K562 (cell line): Measurements from ENCODE around the gene TMEM131L. TPM values are rescaled to one million over a fixed set of nuclear protein-coding genes. Genes with fewer than 3 reads are reported as not detected.

Experiments
- ATAC-seq: fragments of 200-7000 bp; cut with Tn5 transposase; 3 replicates; pipeline ENCODE4 v1.9.1; 2020; ENCODE audit warnings: moderate library complexity
- BruUV-seq: library from RNA; stranded (reverse); fragments of 400-500 nt; replicated peaks from 2 replicates; lab custom pipeline; 2021; lab: Mats Ljungman, UMichigan
- CTCF ChIA-PET: fragments of 300-600 bp; formaldehyde crosslinking; extraction: SDS; loops from one replicate; lab custom pipeline; 2021; ENCODE audit warnings: low intra/inter-chr PET ratio; lab: Yijun Ruan, JAX
- POLR2A ChIA-PET: fragments of 300-600, 350-650 bp; sonication (Branson Sonifier 250); formaldehyde crosslinking; extraction: SDS; loops from one replicate; lab custom pipeline; 2021; ENCODE audit warnings: antibody characterized with exemption, inconsistent platforms; lab: Yijun Ruan, JAX
- DNase-seq, 4 experiments: peaks; one replicate each; pipeline versions ENCODE4 v3.0.0 to v3.0.0-alpha.2; 2011 to 2018; ENCODE audit warnings: low spot score in 3 of 4, mixed read lengths in 3 of 4; ENCODE audit errors: extremely low read depth in 1 of 4
- FAIRE-seq: peaks from 2 replicates; lab custom pipeline; 2011; peaks lifted over from hg19 to GRCh38; lab: Jason Lieb, UNC
- H2AFZ ChIP-seq: 2 replicates; pipeline ENCODE4 v1.6.0; 2011; ENCODE audit warnings: low read depth, low read length, control low read depth, inconsistent platforms
- H3K27ac ChIP-seq: fragments of 200-600 bp; 3 replicates; pipeline ENCODE4 v1.8.0; 2011; ENCODE audit warnings: low read depth, mild to moderate bottlenecking, control low read depth, inconsistent platforms, low read length, moderate library complexity, mixed read lengths; ENCODE audit errors: extremely low read depth
- H3K27me3 ChIP-seq, 2 experiments: fragments of 300-600 bp in 1 of 2; 2 replicates in 1 of 2; 3 replicates in 1 of 2; pipeline versions ENCODE4 v1.6.0 to v1.8.0; 2011; ENCODE audit warnings: inconsistent platforms in 2 of 2, low read length in 2 of 2, mild to moderate bottlenecking in 1 of 2, mixed read lengths in 1 of 2, moderate library complexity in 1 of 2; ENCODE audit not compliant: control insufficient read depth in 2 of 2, insufficient read depth in 2 of 2
- H3K36me3 ChIP-seq: fragments of 300-600 bp; 3 replicates; pipeline ENCODE4 v1.8.0; 2011; ENCODE audit warnings: mild to moderate bottlenecking, low read length, inconsistent platforms; ENCODE audit not compliant: control insufficient read depth, insufficient read depth
- H3K4me1 ChIP-seq, 2 experiments: fragments of 200-600 bp in 1 of 2; replicated peaks in 1 of 2; 2 replicates in 1 of 2; 3 replicates in 1 of 2; pipeline versions ENCODE4 v1.5.1 to v1.8.0; 2011; ENCODE audit warnings: inconsistent platforms in 2 of 2, low read length in 2 of 2, mild to moderate bottlenecking in 1 of 2, mixed read lengths in 1 of 2, moderate library complexity in 1 of 2; ENCODE audit not compliant: control insufficient read depth in 2 of 2, insufficient read depth in 2 of 2
- H3K4me2 ChIP-seq: 2 replicates; pipeline ENCODE4 v1.6.1; 2011; ENCODE audit warnings: low read length, control low read depth, inconsistent platforms, mixed read lengths; ENCODE audit not compliant: insufficient read depth
- H3K4me3 ChIP-seq: fragments of 200-600 bp; sonication (generic), shearing (Covaris generic); 2 replicates; pipeline ENCODE4 v1.5.1; 2016; ENCODE audit warnings: control low read depth, inconsistent platforms
- H3K79me2 ChIP-seq: fragments of 200-600 bp; 3 replicates; pipeline ENCODE4 v1.8.0; 2011; ENCODE audit warnings: low read length, inconsistent platforms; ENCODE audit not compliant: control insufficient read depth, insufficient read depth
- H3K9ac ChIP-seq, 2 experiments: 2 replicates each; pipeline versions ENCODE4 v1.6.0 to v1.6.1; 2011; ENCODE audit warnings: low read depth in 2 of 2, low read length in 2 of 2, control low read depth in 1 of 2, inconsistent platforms in 1 of 2, mild to moderate bottlenecking in 1 of 2, mixed read lengths in 1 of 2; ENCODE audit not compliant: insufficient read depth in 1 of 2
- H3K9me1 ChIP-seq: one replicate; pipeline ENCODE4 v1.6.0; 2011; ENCODE audit warnings: inconsistent platforms, mild to moderate bottlenecking, low read length, moderate library complexity; ENCODE audit not compliant: control insufficient read depth, insufficient read depth
- H3K9me3 ChIP-seq: replicated peaks from 2 replicates; pipeline ENCODE4 v1.5.1; 2011; ENCODE audit warnings: low read depth, low read length, inconsistent platforms; ENCODE audit not compliant: control insufficient read depth, insufficient read depth
- H4K20me1 ChIP-seq: replicated peaks from 2 replicates; pipeline ENCODE4 v1.6.1; 2011; ENCODE audit warnings: low read length, inconsistent platforms, mixed read lengths; ENCODE audit not compliant: control insufficient read depth, insufficient read depth
- ARID4B ChIP-seq: sonication (generic); formaldehyde crosslinking; IDR thresholded peaks from 2 replicates; pipeline ENCODE4 v1.8.0; 2022; ENCODE audit warnings: mild to moderate bottlenecking, missing genetic modification reagents
- GATA2 ChIP-seq: sonication (generic); formaldehyde crosslinking; IDR thresholded peaks from 2 replicates; pipeline ENCODE4 v1.4.0; 2020; ENCODE audit warnings: mild to moderate bottlenecking, missing genetic modification reagents
- MEF2D ChIP-seq: conservative IDR thresholded peaks from 2 replicates; pipeline ENCODE4 v1.6.1; 2016; ENCODE audit warnings: low read depth, missing genetic modification characterization, missing compliant biosample characterization
- NRF1 ChIP-seq, 2 experiments: fragments of 450-650 bp; IDR thresholded peaks in 1 of 2; conservative IDR thresholded peaks in 1 of 2; 2 replicates each; pipeline ENCODE4 v1.6.1; 2014; ENCODE audit warnings: mild to moderate bottlenecking in 2 of 2
- RBM25 ChIP-seq: fragments of 200-400 bp; formaldehyde crosslinking; IDR thresholded peaks from 2 replicates; pipeline ENCODE4 v1.6.1; 2018; ENCODE audit warnings: low read length, low read depth, moderate library complexity; ENCODE audit not compliant: severe bottlenecking
- TGIF2 ChIP-seq: sonication (generic); formaldehyde crosslinking; IDR thresholded peaks from 2 replicates; pipeline ENCODE4 v1.8.1; 2022; ENCODE audit warnings: mild to moderate bottlenecking, missing genetic modification reagents, moderate library complexity
- YBX1 ChIP-seq: fragments of 450-650 bp; IDR thresholded peaks from 2 replicates; pipeline ENCODE4 v1.7.1; 2016; ENCODE audit warnings: mild to moderate bottlenecking
- ZNF347 ChIP-seq: fragments of 450-650 bp; formaldehyde crosslinking; IDR thresholded peaks from 2 replicates; pipeline ENCODE4 v1.4.0; 2020; ENCODE audit warnings: low read depth, mild to moderate bottlenecking, moderate library complexity
- WGBS: fragments of 100-300 bp; shearing (Covaris generic); methylation state at CpG from one replicate; pipeline ENCODE4 v1.1.6; 2016; ENCODE audit warnings: low coverage, mixed read lengths; ENCODE audit not compliant: insufficient coverage; ENCODE audit errors: missing lambda C conversion rate; 5-methylcytosine and 5-hydroxymethylcytosine counted together
- in situ Hi-C: fragments of 300-500 bp; cut with MboI; formaldehyde crosslinking; loops from 4 replicates; pipeline ENCODE4 v1.15.0; 2018; ENCODE audit warnings: inconsistent platforms, mixed read lengths
- intact Hi-C: fragments of 100-400 bp; cut with micrococcal nuclease; formaldehyde crosslinking; loops from 2 replicates; pipeline ENCODE4 v1.14.2; 2022
- polyA plus RNA-seq, 8 experiments: library from polyadenylated mRNA; depleted of rRNA in 4 of 8; stranded (reverse) in 5 of 8; unstranded in 3 of 8; fragments of >200 nt; fragmentation: Nextera tagmentation in 2 of 8; fragmentation: Illumina TruSeq in 1 of 8; extraction: Ambion mirVana in 2 of 8; extraction: Trizol in 1 of 8; gene quantifications; 2 replicates each; pipeline versions ENCODE4 v1.2.1 to v1.2.3, GENCODE V29; 2011 to 2014; ENCODE audit warnings: inconsistent platforms in 1 of 8, missing spikeins in 1 of 8
- total RNA-seq, 7 experiments: library from RNA; depleted of rRNA in 6 of 7; stranded (reverse); fragments of >200 nt in 6 of 7; fragmentation: Illumina TruSeq in 2 of 7; extraction: Trizol in 2 of 7; gene quantifications; 2 replicates each; pipeline versions ENCODE4 v1.2.1 to v1.2.3, GENCODE V29; 2011 to 2021; ENCODE audit warnings: low replicate concordance in 1 of 7
- TF ChIP-seq, protein P1 (sequence below): fragments of 450-650 bp; IDR thresholded peaks from 2 replicates; pipeline ENCODE4 v1.6.1; 2016; ENCODE audit warnings: antibody characterized with exemption
- TF ChIP-seq, protein P2 (sequence below), 2 experiments: fragments of 200-800 bp in 1 of 2; sonication (Bioruptor generic) in 1 of 2; sonication (generic) in 1 of 2; formaldehyde crosslinking in 1 of 2; IDR thresholded peaks in 1 of 2; conservative IDR thresholded peaks in 1 of 2; 2 replicates each; pipeline versions ENCODE4 v1.5.0 to v1.6.1; 2016 to 2020; ENCODE audit warnings: missing compliant biosample characterization in 1 of 2, missing genetic modification characterization in 1 of 2, missing genetic modification reagents in 1 of 2

Gene TMEM131L
- total and polyA plus RNA-seq, 9 of the 15 experiments (the other 6 are each of a cell fraction or from before 2014, with no cell fraction given), result 1.2 to 20.8 (median 12.9) TPM

GRCh38 chr4:153593161-153593560 is 127.0 kb downstream of the TMEM131L start:
- no TSS peak for BruUV-seq
- ChIA-PET POLR2A (interaction anchor here (0.6 to 2.0 kb wide), 3 partner anchors 9 to 74 kb away, joined by 3 to 10 read pairs (median 5); no protein-coding TSS in a partner anchor), CTCF (no interaction called here)
- DNase-seq (no peak), ATAC-seq (no peak), FAIRE-seq (no peak)
- Histone ChIP-seq H3K4me2 (no peak overlapping the region), H3K27me3 (no peaks in the 10 kb centered on the region), H3K4me3 (no peak overlapping the region), H3K79me2 (no peaks in the 10 kb centered on the region), H3K4me1 (no peaks in the 10 kb centered on the region), H3K9ac (no peak overlapping the region), H3K36me3 (peaks cover 73% of the 10 kb centered on the region), H3K9me1 (no peaks in the 10 kb centered on the region), H2AFZ (no peak overlapping the region), H3K27ac (no peak overlapping the region), H4K20me1 (no peaks in the 10 kb centered on the region), H3K9me3 (no peaks in the 10 kb centered on the region)
- in situ Hi-C loops (no loop called here), intact Hi-C loops (no loop called here)
- no peak for TF ChIP-seq NRF1 (conservative IDR thresholded peaks at IDR 0.05 in 1 of 2, IDR thresholded peaks at IDR 0.05 in 1 of 2)
- no peak for TF ChIP-seq RBM25
- no peak for TF ChIP-seq YBX1
- TF ChIP-seq, protein P1, sequence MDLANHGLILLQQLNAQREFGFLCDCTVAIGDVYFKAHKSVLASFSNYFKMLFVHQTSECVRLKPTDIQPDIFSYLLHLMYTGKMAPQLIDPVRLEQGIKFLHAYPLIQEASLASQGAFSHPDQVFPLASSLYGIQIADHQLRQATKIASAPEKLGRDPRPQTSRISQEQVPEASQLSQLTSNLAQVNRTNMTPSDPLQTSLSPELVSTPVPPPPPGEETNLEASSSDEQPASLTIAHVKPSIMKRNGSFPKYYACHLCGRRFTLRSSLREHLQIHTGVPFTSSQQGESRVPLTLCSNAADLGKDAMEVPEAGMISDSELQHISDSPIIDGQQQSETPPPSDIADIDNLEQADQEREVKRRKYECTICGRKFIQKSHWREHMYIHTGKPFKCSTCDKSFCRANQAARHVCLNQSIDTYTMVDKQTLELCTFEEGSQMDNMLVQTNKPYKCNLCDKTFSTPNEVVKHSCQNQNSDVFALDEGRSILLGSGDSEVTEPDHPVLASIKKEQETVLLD, result no peak
- TF ChIP-seq, protein P2, sequence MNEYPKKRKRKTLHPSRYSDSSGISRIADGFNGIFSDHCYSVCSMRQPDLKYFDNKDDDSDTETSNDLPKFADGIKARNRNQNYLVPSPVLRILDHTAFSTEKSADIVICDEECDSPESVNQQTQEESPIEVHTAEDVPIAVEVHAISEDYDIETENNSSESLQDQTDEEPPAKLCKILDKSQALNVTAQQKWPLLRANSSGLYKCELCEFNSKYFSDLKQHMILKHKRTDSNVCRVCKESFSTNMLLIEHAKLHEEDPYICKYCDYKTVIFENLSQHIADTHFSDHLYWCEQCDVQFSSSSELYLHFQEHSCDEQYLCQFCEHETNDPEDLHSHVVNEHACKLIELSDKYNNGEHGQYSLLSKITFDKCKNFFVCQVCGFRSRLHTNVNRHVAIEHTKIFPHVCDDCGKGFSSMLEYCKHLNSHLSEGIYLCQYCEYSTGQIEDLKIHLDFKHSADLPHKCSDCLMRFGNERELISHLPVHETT (CRISPR knock-in tag; conservative IDR thresholded peaks at IDR 0.05 in 1 of 2, IDR thresholded peaks at IDR 0.05 in 1 of 2), result no peak
- no peak for TF ChIP-seq MEF2D (tag)
- no peak for TF ChIP-seq GATA2 (CRISPR knock-in tag)
- no peak for TF ChIP-seq ZNF347
- no peak for TF ChIP-seq ARID4B (CRISPR knock-in tag)
- TF ChIP-seq TGIF2 (CRISPR knock-in tag), result no peak
- WGBS, result 97% methylated on average over 5 of the region's 5 CpGs
